Measurements from ENCODE around the gene FBF1. TPM values are rescaled to one million over a fixed set of nuclear protein-coding genes. Genes with fewer than 3 reads are reported as not detected.
"Not testable (repeated sequence)": the region's sequence is repeated elsewhere in the genome, so short reads cannot be mapped to it uniquely, and the experiment has no call there.

Gene FBF1
- total and polyA plus RNA-seq, 9 donors = 3.0 to 14.9 (median 9.4) TPM

- 26 to 38% (median 32%) methylated on average over 9 of the region's 9 CpGs for WGBS, 3 donors
- intact Hi-C loops (cut with DNase I) = loop anchor here in 1 of 4 donors (5.0 kb wide), 1 partner anchor 34 kb away; the partner anchor contains the start of gene FBF1
- Histone ChIP-seq H3K4me1 (ENCODE audit: insufficient read depth) (peaks cover 1% of the 10 kb centered on the region), H3K27me3 (no peaks in the 10 kb centered on the region), H3K4me3 (no peak overlapping the region), H3K36me3 (no peaks in the 10 kb centered on the region), H3K27ac (no peak overlapping the region), H3K9me3 (no peaks in the 10 kb centered on the region)
- DNase-seq = no peak
- no peak for TF ChIP-seq EP300 (IDR thresholded peaks at IDR 0.05)
- TF ChIP-seq POLR2A (IDR thresholded peaks at IDR 0.05) = no peak
Measured at GRCh38 chr17:75976175-75976848, 35.5 kb upstream of the FBF1 start.

DNA sequence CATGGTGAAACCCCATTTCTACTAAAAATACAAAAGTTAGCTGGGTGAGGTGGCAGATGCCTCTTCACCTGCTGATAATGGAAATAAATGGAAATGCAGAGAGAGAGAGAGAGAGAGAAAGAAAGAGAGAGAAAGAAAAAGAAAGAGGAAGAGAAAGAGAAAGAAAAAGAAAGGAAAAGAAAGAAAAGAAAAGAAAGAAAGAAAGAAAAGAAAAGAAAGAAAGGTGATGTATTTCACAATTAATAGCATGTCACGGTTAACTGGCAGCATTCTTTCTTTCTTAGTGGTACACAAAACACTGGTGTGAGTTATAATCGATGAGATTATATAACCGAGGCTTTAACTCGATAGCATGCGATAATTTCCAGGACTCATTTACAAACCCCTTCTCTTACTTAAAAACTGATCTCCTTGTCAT is 34.9 kb upstream of the FBF1 start:
- H3K9me3 ChIP-seq = no peaks in the 10 kb centered on the region
- no peak for DNase-seq
- H3K4me1 ChIP-seq (ENCODE audit: insufficient read depth) = peaks cover 1% of the 10 kb centered on the region
- WGBS, 3 donors = 29 to 69% (median 33%) methylated on average over 5 of the region's 5 CpGs
- H3K27ac ChIP-seq = no peak overlapping the region
- H3K36me3 ChIP-seq = no peaks in the 10 kb centered on the region
- intact Hi-C loops (cut with DNase I) = loop anchor here in 1 of 4 donors (5.0 kb wide), 1 partner anchor 33 kb away; the partner anchor contains the start of gene FBF1
- H3K4me3 ChIP-seq = no peak overlapping the region
- TF ChIP-seq CTCF (IDR thresholded peaks at IDR 0.05) = no peak
- TF ChIP-seq EP300 (IDR thresholded peaks at IDR 0.05) = no peak
- no peak for TF ChIP-seq POLR2A (IDR thresholded peaks at IDR 0.05)
- no peaks in the 10 kb centered on the region for H3K27me3 ChIP-seq

DNA sequence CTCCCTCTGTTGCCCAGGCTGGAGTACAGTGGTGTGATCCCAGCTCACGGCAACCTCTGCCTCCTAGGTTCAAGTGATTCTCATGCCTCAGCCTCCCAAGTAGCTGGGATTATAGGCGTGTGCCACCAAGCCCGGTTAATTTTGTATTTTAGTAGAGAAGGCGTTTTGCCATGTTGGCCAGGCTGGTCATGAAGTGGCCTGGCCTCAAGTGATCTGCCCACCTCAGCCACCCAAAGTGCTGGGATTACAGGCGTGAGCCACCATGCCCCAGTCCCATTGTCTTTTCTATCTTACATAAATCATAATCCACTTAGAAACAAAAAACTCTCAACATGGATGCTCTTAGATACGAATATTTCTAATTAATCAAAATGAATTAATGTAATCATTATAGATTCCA is 34.3 kb upstream of the FBF1 start:
- not testable (repeated sequence) for H3K36me3 ChIP-seq; H3K27ac ChIP-seq; H3K9me3 ChIP-seq; H3K4me1 ChIP-seq (ENCODE audit: insufficient read depth); H3K27me3 ChIP-seq; H3K4me3 ChIP-seq; DNase-seq
- 93 to 96% (median 95%) methylated on average over 6 of the region's 6 CpGs for WGBS, 3 donors
- intact Hi-C loops (cut with DNase I) = loop anchor here in 1 of 4 donors (5.0 kb wide), 1 partner anchor 33 kb away; the partner anchor contains the start of gene FBF1

DNA sequence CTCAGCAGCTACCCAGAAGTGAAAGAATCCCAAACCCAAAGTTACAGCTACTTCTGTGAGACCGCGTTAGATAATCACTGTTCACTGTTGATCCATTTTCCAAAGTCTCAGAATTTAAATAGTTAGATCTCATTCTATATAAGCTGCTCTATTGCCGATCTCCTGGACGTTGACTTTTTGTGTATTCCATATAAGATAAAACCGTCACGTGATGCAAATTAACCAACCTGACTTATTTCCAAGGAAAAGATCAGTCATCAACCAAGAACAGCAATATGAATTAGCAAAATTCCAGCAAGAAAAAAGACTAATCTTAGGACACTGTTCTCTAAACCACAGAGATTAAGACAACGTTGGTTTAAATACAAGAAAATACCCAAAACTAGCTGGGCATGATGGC is 29.8 kb upstream of the FBF1 start:
- H3K4me1 ChIP-seq (ENCODE audit: insufficient read depth) = peaks cover 1% of the 10 kb centered on the region
- WGBS, 3 donors = 84 to 90% (median 84%) methylated on average over 7 of the region's 7 CpGs
- TF ChIP-seq CTCF (IDR thresholded peaks at IDR 0.05) = no peak
- TF ChIP-seq POLR2A (IDR thresholded peaks at IDR 0.05) = no peak
- TF ChIP-seq EP300 (IDR thresholded peaks at IDR 0.05) = no peak
- intact Hi-C loops (cut with DNase I) = no loop called here
- DNase-seq = no peak
- H3K9me3 ChIP-seq = no peaks in the 10 kb centered on the region
- H3K4me3 ChIP-seq = no peak overlapping the region
- H3K27ac ChIP-seq = no peak overlapping the region
- H3K36me3 ChIP-seq = no peaks in the 10 kb centered on the region
- no peaks in the 10 kb centered on the region for H3K27me3 ChIP-seq

GRCh38 chr17:75970011-75970523 is 29.2 kb upstream of the FBF1 start:
- WGBS, 3 donors = 59 to 66% (median 61%) methylated on average over 4 of the region's 4 CpGs
- no peak overlapping the region for H3K4me3 ChIP-seq
- TF ChIP-seq EP300 (IDR thresholded peaks at IDR 0.05) (no peak), POLR2A (IDR thresholded peaks at IDR 0.05) (no peak), CTCF (IDR thresholded peaks at IDR 0.05) (no peak)

GRCh38 chr17:75969044-75969443 is 28.2 kb upstream of the FBF1 start:
- H3K4me1 ChIP-seq (ENCODE audit: insufficient read depth); H3K9me3 ChIP-seq; H3K27me3 ChIP-seq; H3K36me3 ChIP-seq; intact Hi-C loops (cut with DNase I); DNase-seq; H3K4me3 ChIP-seq; H3K27ac ChIP-seq: not testable (repeated sequence)
- WGBS, 3 donors = 86 to 94% (median 92%) methylated on average over 10 of the region's 10 CpGs

More at GRCh38 chr17:75970011-75970523, 29.2 kb upstream of the FBF1 start:
- Histone ChIP-seq H3K27ac (no peak overlapping the region), H3K27me3 (no peaks in the 10 kb centered on the region), H3K9me3 (no peaks in the 10 kb centered on the region), H3K4me1 (ENCODE audit: insufficient read depth) (no peaks in the 10 kb centered on the region), H3K36me3 (no peaks in the 10 kb centered on the region)
- intact Hi-C loops (cut with DNase I) = no loop called here
- DNase-seq = no peak
